Tibial nerve (tissue), 4 donors: ENCODE measurements around the gene ZNF124.

Experiments used
- EP300 ChIP-seq, 2 donors: sonication (generic); formaldehyde crosslinking; IDR thresholded peaks; one replicate each; pipeline ENCODE4 v1.6.1; 2017; ENCODE audit warnings: antibody characterized with exemption in 2 of 2, mild to moderate bottlenecking in 1 of 2
- POLR2A ChIP-seq, 2 donors: fragments of 450-650 bp; IDR thresholded peaks; one replicate each; pipeline ENCODE4 v1.6.1; 2017; ENCODE audit warnings: antibody characterized with exemption in 2 of 2, mild to moderate bottlenecking in 2 of 2, moderate library complexity in 2 of 2
- TF ChIP-seq, protein P1 (sequence below), 5 experiments: fragments of 200-600 bp in 3 of 5; fragments of 450-650 bp in 2 of 5; sonication (generic) in 3 of 5; IDR thresholded peaks; one replicate each; pipeline ENCODE4 v1.5.1; 2016 to 2019; ENCODE audit warnings: antibody characterized with exemption in 5 of 5, mild to moderate bottlenecking in 3 of 5, moderate library complexity in 2 of 5

DNA sequence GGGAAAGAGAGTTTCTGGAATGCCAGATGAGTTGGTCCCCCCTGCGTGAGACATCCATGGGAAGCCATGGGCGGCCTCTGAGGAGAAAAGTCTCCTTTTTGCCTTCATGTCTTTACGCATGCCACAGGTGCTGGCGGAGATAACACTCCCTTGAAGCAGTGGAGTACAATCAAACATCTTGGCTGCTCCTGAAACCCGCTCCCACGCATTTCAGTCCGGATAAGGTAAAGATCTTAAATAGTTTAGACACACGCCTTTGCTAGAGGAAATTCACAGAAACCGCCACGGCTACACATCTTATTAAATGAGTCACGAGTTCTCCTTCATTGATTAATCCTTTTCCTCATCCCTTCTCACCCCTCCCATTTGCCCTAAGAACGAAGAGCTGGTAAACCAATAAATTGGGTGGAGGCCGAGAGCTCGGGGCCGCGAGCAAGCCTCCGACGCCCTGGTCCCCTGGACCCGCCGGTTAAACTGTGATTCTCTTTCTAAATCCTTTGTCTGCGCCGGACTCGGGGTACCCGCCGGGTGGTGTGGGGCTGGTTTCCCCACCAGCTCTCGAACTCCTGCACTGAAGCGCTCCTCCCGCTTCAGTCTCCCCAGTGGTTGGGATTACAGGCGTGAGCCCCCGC is 61.1 kb downstream of the ZNF124 start:
- TF ChIP-seq, protein P1, sequence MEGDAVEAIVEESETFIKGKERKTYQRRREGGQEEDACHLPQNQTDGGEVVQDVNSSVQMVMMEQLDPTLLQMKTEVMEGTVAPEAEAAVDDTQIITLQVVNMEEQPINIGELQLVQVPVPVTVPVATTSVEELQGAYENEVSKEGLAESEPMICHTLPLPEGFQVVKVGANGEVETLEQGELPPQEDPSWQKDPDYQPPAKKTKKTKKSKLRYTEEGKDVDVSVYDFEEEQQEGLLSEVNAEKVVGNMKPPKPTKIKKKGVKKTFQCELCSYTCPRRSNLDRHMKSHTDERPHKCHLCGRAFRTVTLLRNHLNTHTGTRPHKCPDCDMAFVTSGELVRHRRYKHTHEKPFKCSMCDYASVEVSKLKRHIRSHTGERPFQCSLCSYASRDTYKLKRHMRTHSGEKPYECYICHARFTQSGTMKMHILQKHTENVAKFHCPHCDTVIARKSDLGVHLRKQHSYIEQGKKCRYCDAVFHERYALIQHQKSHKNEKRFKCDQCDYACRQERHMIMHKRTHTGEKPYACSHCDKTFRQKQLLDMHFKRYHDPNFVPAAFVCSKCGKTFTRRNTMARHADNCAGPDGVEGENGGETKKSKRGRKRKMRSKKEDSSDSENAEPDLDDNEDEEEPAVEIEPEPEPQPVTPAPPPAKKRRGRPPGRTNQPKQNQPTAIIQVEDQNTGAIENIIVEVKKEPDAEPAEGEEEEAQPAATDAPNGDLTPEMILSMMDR (IDR thresholded peaks at IDR 0.05): no peak
- TF ChIP-seq EP300 (IDR thresholded peaks at IDR 0.05) (no peak), POLR2A (IDR thresholded peaks at IDR 0.05) (no peak)
